GM19193 (cell line): Measurements from ENCODE around the gene CASZ1.

Experiments
- POLR2A ChIP-seq: IDR thresholded peaks from 4 replicates; pipeline ENCODE4 v1.6.1; 2011; ENCODE audit not compliant: insufficient read depth, insufficient read length; ENCODE audit errors: extremely low read depth

CASZ1 gene

GRCh38 chr1:10744029-10744428 lies 52.4 kb downstream of the CASZ1 start:
- TF ChIP-seq POLR2A, result no peak

- TF ChIP-seq POLR2A, result no peak
Observed at GRCh38 chr1:10741696-10742095, 54.8 kb downstream of the CASZ1 start.

- TF ChIP-seq POLR2A, result no peak
Observed at GRCh38 chr1:10740123-10740522, 56.3 kb downstream of the CASZ1 start.

- TF ChIP-seq POLR2A, result no peak
Observed at GRCh38 chr1:10739589-10739988, 56.9 kb downstream of the CASZ1 start.

GRCh38 chr1:10738061-10739058 lies 58.1 kb downstream of the CASZ1 start:
- no peak for TF ChIP-seq POLR2A

- TF ChIP-seq POLR2A, result no peak
Observed at GRCh38 chr1:10737651-10738050, 58.8 kb downstream of the CASZ1 start.

GRCh38 chr1:10736634-10737586 lies 59.5 kb downstream of the CASZ1 start:
- no peak for TF ChIP-seq POLR2A

GRCh38 chr1:10735563-10736305 lies 60.7 kb downstream of the CASZ1 start:
- TF ChIP-seq POLR2A, result no peak

GRCh38 chr1:10734962-10735544 lies 61.4 kb downstream of the CASZ1 start:
- TF ChIP-seq POLR2A, result no peak

GRCh38 chr1:10734375-10734774 lies 62.1 kb downstream of the CASZ1 start:
- TF ChIP-seq POLR2A, result no peak

GRCh38 chr1:10733474-10734366 lies 62.7 kb downstream of the CASZ1 start:
- no peak for TF ChIP-seq POLR2A

GRCh38 chr1:10730985-10731384 lies 65.5 kb downstream of the CASZ1 start:
- TF ChIP-seq POLR2A, result no peak
